Hematopoietic multipotent progenitor cell (in vitro differentiated cells): Measurements from ENCODE around the gene CORO2A. TPM values are rescaled to one million over a fixed set of nuclear protein-coding genes. Genes with fewer than 3 reads are reported as not detected.
A peak's percentile ranks its signal among the peaks of the same experiment; 100 is the strongest.
"Not testable (repeated sequence)": the region's sequence is repeated elsewhere in the genome, so short reads cannot be mapped to it uniquely, and the experiment has no call there.

Source experiments
- DNase-seq, 3 donors: peaks; one replicate each; pipeline ENCODE4 v3.0.0-alpha.2; 2011 to 2015; ENCODE audit warnings: low read depth in 2 of 3, low spot score in 2 of 3
- total RNA-seq: library from RNA; depleted of rRNA; stranded (reverse); fragments of >200 nt; gene quantifications from one replicate; pipeline ENCODE4 v1.2.3, GENCODE V29; 2012

The CORO2A gene
- total RNA-seq, 1 donor, result 3.5 TPM

DNA sequence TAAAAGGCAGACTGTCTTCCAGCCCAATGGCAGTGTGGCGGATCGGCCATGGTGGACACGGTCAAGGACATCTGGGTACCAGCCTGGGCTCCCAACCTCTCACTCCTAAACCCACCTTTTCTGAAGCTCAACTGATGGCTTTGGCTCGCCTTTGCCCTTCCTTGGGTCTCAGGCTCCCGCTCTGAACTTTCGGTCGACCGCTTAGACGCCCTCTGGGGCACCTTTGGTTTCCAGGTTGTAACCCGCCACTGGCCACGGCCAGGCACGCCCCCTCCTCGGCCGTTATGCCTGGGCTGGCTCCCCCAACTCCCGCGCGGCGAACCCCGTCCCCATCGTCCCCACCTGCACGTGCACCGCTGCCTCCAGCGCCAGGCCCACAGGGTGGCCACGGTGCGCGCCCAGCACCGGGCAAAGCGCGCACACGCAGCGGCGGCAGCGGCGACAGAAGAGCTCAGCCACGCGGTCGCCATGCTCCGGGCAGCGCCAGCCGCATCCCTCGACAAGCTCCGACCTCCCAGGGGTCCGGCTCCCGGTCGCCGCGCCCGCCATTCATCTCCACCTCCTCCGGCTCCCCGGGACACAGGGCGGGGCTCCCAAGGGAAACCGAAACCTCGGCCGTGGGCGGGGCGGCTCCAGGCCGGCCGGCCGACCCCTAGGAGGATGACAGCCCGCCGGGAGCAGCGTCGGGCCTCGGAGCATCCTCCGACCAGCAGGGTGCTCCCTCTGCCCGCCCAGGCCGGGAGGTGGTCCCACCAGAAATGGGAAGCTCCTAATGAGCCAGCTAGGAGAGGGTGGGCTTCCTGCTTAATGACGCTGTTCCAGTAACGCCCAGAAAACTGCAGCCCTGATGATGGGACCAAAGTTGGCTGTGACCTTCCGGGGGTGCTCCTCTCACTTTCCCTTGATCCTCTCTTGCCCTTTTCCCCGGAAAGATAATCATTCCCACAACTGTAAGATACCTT lies 73.5 kb downstream of the CORO2A start, which contains the start of gene TRIM14:
Gene TRIM14, minus strand, starts transcription at position 583 of the 962 bp plus-strand sequence. Its CDS starts 34 bp downstream, at position 549.
- peak in 2 of 3 donors; percentile 44 to 58 for DNase-seq

DNA sequence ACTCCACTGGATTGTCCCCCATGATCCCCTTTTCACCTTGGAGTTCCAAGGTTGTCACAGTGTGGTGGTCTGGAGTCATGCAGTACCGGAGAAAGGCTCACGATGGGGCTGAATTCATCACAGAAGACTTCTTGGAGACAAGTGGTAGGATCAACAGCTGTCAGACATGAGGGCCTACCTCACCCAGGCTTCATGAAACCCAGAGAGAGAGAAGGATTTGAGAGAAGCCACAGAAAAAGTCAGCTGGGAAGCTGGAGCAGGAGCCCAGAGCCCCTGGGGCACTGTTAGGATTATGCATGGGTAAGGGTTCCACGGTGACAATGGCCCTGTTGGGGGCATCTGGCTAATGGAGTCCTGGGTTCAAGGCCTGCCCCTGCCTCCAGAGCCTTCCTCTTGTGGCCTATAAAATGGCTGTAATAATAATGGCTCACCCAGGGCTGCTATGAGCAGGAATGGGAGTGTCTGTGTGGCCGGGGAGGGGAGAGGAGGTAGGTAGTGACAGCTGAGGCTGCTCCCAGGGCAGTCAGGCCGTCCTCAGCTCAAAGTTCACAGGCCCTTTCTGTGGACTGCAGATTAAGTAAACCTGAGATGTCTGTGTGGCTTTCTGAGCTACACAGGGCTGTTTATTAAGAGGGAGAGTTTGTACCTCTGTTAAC lies 74.3 kb downstream of the CORO2A start:
- DNase-seq, result peak in 2 of 3 donors; percentile 55 to 68

DNA sequence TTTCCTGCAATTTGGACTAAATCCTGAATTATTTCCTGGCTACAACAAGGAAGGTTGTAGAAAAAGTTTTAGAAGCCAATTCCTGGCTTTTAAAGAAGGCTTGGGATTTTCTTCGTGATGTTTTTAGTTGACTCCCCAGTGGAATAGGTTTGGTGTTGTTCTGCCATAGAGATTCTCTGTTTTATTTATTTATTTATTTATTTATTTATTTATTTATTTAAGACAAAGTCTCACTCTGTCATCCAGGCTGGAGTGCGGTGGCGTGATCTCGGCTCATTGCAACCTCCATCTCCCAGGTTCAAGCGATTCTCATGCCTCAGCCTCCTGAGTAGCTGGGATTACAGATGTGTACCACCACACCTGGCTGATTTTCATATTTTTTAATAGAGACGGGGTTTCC lies 75.3 kb downstream of the CORO2A start:
- DNase-seq, result not testable (repeated sequence)

DNA sequence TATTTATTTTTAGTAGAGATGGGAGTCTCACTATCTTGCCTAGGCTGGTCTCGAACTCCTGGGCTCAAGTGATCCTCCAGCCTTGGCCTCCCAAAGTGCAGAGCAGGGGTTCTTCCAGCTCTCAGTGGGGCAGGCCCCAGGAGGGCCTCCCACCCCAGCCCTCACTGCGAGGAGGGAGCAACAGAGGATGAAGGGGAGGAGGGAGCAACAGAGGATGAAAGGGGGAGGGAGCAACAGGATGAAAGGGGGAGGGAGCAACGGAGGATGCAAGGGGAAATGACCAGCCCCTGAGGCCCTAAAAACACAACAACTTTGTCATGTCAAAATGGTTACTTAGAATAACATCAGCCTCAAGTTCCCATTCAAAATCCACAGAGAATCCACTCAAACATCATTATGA lies 83.4 kb downstream of the CORO2A start:
- DNase-seq, result no peak

DNA sequence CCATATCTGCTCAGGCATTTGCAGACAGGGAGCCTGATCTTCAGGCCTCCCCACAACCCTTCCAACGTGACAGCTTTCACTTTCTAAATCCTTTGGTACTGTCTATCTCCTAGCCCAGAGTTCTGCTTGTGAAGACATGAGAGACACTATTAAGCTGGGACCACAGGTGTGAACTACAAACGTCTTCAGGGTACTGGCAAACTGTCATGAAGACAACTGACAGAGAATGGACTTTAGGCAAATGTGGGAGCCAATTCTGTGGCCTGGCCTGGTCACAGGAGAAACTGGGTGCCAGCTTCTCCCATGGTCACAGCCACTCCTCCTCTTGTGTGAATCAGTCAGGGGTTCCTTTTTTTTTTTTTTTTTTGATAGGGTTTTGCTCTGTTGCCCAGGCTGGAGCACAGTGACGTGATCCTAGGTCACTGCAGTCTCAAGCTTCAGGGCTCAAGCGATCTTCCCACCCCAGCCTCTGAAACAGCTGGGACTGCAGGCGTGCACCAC lies 83.9 kb downstream of the CORO2A start:
- peak in 2 of 3 donors; percentile 64 to 65 for DNase-seq

DNA sequence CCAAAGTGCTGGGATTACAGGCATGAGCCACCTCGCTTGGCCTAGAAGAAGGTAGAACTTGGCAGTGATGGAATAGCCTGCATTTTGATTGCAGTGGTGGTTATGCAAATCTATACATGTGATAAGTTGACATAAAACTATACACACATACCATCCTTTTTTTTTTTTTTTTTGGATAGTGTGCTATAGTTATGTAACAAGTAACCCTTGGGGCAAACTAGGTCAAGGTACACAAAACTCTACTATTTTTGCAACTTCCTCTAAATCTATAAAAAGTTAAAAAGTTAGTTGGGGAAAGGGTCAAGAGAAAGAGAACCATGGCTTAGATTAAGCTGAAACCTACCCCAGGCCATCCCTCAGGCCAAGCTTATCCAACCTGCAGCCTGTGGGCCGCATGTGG lies 84.5 kb downstream of the CORO2A start:
- DNase-seq, result no peak

DNA sequence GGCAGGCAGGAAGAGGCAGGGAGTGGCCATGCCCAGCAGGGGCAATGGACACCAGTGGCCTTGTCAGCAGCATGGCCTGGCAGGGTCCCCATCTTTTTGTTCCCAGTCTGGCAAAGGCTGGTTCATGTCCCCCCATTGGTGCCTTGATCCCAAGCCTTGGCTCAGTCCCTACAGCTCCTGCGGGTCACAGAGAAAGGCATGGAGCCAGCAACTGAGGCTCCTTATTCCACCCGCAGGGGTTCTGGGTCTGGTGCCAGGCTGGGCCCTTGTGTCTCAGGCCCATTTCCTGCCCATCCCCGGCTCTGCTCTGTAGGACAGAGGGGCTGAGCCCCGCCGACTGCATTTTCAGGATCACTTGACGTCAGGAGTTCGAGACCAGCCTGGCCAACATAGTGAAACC lies 87.4 kb downstream of the CORO2A start:
- DNase-seq, result no peak

DNA sequence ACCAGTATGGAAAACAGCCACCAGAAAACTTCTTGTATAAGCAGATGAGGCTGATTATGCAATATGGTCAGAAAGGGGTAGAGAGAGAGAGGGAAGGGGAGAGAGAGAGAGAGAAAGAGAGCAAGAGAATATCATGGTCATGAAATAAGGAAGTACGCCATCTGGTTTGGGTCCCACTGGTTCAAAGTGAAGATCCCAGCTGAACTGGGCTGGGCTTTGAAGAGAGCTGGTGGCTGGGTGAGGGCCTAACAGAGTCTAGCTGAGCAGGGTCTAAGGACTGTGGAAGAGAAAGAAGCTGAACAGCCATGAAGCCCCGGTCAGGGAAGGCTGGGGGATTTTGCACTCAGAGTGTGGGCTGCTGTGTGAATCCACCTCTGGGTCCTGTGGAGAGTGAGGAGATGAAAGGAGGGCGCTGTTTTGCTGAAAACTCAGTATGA lies 88.0 kb downstream of the CORO2A start:
- DNase-seq, result peak in 2 of 3 donors; percentile 56 to 87

DNA sequence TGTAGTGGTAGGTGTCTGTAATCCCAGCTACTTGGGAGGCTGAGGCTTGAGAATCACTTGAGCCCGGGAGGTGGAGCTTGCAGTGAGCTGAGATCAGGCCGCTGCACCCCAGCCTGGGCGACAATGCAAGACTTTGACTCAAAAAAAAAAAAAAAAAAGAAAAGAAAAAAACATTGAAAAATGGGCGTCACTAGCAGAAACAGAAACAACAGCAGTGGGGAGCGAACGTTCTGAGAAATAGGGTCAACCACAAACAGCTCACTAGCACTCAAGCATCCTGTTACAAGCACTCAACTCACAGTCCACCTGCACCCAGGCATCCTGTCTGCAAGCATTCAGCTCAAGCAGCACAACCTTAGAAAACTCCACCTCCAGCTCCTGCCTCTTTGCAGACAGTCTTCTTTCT lies 90.6 kb downstream of the CORO2A start:
- DNase-seq, result peak; percentile 70 to 94 (median 89)

DNA sequence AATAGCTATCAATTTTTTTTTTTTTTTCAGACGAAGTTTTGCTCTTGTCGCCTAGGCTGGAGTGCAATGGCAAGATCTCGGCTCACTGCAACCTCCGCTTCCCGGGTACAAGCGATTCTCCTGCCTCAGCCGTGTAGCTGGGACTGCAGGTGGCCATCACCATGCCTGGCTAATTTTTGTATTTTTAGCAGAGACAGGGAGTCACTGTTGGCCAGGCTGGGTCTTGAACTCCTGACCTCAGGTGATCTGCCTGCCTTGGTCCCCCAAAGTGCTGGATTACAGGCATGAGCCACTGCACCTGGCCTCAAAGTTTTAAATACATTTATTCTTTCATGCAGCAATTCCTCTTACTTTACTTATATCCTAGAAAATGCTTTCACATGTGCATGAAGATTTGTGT lies 91.0 kb downstream of the CORO2A start:
- no peak for DNase-seq

DNA sequence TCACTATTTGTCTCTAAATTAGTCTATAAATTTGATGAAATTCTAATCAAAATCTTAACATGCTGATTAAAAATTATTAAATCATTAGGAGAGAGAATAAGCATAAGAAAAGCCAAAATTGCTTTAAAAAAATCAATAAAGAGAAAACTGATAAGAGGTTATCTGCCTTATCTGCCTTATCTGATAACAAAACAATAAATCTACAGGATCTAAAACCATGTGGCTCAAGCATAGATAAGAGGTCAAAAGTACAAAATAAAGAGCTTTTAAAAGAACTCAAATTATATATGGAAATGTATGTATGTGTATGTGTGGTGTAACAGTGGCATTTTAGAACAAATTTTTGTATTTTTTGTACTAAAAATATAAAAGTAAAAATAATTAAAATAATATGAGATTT lies 92.0 kb downstream of the CORO2A start:
- DNase-seq, result no peak

DNA sequence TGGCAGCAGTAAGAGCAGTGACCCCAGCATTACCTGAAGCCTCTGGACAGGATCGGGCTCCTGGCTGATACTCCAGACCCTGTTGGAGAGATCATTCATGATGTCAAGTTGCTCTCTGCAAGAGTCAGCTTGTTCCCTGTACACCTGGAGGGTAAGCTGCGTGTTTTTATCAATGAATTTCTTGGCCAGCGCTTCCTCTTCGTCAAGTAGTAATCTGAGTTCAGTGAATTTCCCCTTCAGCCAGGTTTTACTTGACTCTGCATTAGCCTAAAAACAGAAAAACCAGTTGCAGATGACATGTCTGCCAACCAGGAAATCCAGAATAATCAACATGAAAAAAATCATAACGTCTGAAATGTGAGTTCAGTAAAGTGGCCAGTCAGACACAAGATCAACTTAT lies 92.5 kb downstream of the CORO2A start:
- DNase-seq, result peak in 1 of 3 donors; percentile 34

DNA sequence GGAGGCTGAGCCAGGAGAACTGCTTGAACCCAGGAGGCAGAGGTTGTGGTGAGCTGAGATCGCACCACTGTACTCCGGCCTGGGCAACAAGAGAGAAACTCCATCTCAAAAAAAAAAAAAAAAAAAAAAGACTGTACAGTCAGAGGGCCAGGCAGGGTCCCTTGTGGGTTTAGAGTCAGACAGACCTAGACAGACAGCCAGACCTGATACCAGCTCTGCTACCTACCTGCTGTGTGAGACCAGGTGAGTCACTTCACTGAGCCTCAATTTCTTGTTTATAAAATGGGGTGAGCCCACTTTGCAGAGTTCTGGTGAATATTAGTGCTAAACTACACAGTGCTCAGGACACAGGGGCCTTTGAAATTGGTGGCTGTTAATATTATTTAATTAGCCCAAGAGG lies 93.1 kb downstream of the CORO2A start:
- no peak for DNase-seq

DNA sequence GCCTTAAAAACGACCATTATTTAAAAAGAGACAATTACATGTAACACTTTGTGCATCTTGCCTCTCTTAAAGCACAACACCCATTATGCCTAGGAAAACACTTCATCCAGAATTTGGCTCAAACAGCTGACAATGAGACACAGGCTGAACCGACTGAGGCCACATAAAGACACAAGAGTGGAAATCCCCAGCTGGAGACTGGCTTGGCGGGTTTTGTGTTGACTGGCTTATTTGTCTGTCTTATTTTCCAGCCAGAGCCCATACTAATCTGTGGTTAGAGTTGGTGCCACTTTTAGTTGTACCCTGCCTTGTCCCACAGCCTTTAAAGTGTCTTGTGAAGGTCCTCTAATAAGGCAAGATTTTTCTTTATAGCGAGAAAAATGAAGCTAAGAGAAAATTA lies 94.6 kb downstream of the CORO2A start:
- DNase-seq, result no peak

DNA sequence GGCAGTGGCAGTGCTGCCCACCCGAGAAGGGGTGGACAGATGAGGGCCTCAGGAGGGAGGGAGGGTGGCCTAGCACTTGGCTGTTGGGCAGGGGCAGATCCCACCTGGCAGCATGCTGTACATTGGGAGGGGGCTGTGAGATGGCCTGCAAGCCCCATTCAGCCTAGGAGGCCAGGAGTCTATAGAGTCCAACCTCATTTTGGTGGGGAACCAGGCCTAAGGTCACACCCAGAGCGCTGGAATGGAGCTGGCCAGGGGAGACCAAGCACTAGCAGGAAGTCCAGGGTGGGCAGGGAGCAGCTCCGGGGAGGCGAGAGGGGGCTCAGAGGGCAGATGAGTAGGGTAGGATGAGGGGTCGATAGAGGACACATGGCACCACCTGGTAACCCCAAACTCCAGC lies 96.3 kb downstream of the CORO2A start:
- no peak for DNase-seq

DNA sequence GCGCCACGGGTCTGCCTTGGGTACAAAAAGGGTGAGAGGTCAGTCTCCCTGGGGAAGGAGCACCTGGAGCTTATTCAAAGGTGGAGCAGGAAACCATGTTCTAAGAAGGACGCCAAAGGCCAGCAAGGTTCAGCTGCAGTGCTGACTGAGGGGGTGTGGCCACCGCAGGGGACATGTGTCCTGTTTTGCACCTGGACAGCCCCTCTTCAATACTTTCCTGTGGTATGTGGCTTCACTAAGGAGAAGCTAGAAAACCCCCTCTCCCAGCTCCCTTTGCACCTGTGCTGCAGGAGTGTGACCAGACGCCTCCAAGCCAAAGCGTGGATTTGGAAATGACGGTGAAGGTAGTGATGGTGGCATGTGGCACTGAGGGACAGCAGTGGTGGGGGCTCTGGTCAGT lies 97.0 kb downstream of the CORO2A start:
- no peak for DNase-seq

DNA sequence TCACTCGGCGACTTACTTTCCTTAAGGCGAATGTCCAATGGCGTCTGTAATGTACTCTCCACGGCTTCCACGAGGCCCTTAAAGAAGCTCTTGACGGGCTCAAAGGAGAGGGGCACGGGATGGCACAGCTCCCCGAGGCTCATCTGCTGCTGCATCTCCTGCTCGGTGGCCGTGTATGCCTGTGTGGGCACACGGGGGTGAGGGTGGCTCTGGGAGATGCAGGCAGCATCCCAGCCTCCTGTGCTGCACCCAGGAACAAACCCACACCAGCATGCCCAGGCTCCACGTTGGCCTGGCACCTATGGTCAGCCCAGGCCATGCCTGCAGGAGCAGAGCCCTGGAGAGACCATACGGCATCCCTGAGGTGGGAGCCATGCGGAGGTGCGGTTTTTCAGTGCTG lies 97.6 kb downstream of the CORO2A start:
- no peak for DNase-seq

DNA sequence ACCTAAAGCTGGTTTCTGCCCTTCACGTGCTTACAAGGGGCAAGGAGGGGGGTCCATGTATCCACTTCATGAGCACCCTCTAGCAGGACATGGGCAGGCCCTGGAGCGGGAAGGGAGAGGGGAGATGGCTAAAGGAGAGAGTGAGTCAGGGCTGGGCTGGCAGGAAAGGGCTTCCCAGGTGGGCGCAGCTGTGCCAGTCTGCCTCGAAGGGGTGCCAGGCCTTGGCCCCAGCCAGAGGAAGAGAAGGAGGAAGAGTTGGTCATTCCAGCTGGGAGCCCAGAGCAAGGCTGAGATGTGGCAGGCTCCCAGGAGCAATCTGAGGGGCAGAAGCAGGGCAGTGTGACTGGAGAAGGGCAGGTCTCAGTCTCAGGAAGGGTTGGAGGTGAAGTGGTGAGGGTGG lies 98.1 kb downstream of the CORO2A start:
- DNase-seq, result no peak

DNA sequence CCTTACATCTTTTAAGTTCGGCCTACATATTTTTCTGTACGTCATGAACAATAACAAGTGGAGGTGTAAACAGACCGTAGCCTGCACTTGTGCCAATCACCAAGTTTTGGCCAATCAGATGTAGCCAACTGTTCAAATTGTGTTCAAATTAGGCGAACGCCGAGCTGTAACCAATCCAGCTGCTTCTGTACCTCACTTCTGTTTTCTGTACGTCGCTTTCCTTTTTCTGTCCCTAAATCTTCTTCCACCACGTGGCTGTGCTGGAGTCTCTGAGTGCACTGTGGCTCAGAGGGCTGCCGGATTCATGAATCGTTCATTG lies 99.9 kb downstream of the CORO2A start:
- DNase-seq, result no peak

DNA sequence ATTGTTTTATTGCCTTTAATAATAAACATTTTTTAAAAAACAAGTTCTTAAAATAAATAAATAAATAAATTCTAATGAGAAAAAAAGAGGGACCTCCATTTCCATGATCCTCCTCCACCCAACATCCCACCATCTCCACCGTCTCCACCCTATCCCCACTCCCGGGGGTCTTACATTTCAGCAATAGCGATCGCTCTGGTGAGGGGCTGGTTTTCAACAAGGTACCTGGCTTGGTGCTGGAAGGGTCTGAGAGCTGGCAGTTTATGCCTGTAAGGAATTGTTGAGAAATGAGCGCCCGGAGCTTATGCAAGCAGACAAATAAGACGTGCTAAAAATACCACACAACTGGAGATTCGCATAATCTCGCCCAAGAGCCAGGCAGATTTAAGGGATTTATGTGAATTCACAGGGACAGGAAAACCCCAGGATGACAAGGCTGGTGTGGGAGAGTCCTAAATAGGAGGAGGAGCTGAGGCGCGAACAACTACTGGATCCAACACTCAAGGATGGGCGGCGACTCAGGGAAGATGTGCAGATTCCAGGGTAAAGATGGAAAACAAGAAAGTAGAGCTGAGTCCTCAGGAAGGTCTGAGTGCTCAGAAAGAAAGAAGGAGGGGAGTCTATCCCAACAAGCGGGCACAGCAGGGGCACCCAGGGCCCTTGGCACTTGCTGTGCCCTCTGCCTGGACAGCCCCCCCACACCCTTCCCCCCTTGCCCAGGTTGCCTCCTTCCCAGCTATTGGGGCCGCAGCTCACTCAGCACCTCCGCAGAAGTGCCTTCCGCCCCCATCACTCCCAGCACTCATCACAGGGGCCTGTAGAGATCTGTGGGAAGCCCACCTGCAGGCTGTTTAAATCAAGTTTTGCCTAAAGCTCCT lies 100.5 kb downstream of the CORO2A start:
- no peak for DNase-seq

DNA sequence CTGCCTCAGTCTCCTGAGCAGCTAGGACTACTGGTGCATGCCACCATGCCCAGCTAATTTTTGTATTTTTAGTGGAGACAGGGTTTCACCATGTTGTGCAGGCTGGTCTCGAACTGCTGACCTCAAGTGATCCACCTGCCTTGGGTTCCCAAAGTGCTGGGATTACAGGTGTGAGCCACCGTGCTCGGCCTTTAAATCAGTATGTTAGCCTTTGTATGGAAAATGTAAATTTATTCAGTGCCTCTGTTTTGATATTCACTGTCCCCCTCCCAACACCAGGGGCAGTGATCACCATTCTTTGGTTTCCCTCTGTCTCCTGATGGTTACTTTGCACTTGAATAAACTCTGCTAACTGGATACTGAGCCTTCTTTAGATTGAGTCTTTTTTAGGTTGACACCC lies 101.8 kb downstream of the CORO2A start:
- not testable (repeated sequence) for DNase-seq
